HepG2 (cell line): Measurements from ENCODE around the gene CABLES2. TPM values are rescaled to one million over a fixed set of nuclear protein-coding genes. Genes with fewer than 3 reads are reported as not detected.
A peak's percentile ranks its signal among the peaks of the same experiment; 100 is the strongest.

Experiments used
- CBFB ChIP-seq: sonication (generic); formaldehyde crosslinking; IDR thresholded peaks from 2 replicates; pipeline ENCODE4 v1.4.0; 2020; ENCODE audit warnings: missing genetic modification reagents
- CC2D1A ChIP-seq: sonication (generic); formaldehyde crosslinking; IDR thresholded peaks from 2 replicates; pipeline ENCODE4 v1.8.1; 2023; ENCODE audit warnings: mild to moderate bottlenecking, missing genetic modification reagents
- CENPT ChIP-seq: sonication (generic); formaldehyde crosslinking; IDR thresholded peaks from 2 replicates; pipeline ENCODE4 v1.8.0; 2022; ENCODE audit warnings: low read depth, mild to moderate bottlenecking, moderate library complexity, missing genetic modification reagents
- DDIT3 ChIP-seq: sonication (generic); formaldehyde crosslinking; IDR thresholded peaks from 2 replicates; pipeline ENCODE4 v1.4.0; 2020; ENCODE audit warnings: mild to moderate bottlenecking, missing genetic modification reagents
- HES4 ChIP-seq: sonication (generic); formaldehyde crosslinking; IDR thresholded peaks from 2 replicates; pipeline ENCODE4 v1.9.0; 2021; ENCODE audit warnings: mild to moderate bottlenecking, missing genetic modification reagents, borderline replicate concordance
- HMGXB4 ChIP-seq, 2 experiments: sonication (generic) in 1 of 2; formaldehyde crosslinking in 1 of 2; IDR thresholded peaks; 2 replicates each; pipeline versions ENCODE4 v1.4.0 to v1.6.1; 2018 to 2020; ENCODE audit warnings: missing genetic modification reagents in 2 of 2, borderline replicate concordance in 1 of 2, low read depth in 1 of 2, mild to moderate bottlenecking in 1 of 2, missing biosample characterization in 1 of 2
- IKZF4 ChIP-seq: sonication (generic); formaldehyde crosslinking; IDR thresholded peaks from 2 replicates; pipeline ENCODE4 v1.5.1; 2020; ENCODE audit warnings: borderline replicate concordance, mild to moderate bottlenecking, low read depth, missing genetic modification reagents; ENCODE audit errors: not compliant biosample characterization
- KDM3A ChIP-seq: IDR thresholded peaks from 2 replicates; pipeline ENCODE4 v1.6.1; 2018; ENCODE audit warnings: low read depth, missing compliant biosample characterization
- MLLT10 ChIP-seq: sonication (generic); formaldehyde crosslinking; IDR thresholded peaks from 2 replicates; pipeline ENCODE4 v1.4.0; 2020; ENCODE audit warnings: missing genetic modification reagents
- NFAT5 ChIP-seq: sonication (generic); formaldehyde crosslinking; IDR thresholded peaks from 2 replicates; pipeline ENCODE4 v1.4.0; 2020; ENCODE audit warnings: missing genetic modification reagents
- ZBTB37 ChIP-seq: sonication (generic); formaldehyde crosslinking; IDR thresholded peaks from 2 replicates; pipeline ENCODE4 v1.4.0; 2020; ENCODE audit warnings: mild to moderate bottlenecking, missing genetic modification reagents
- ZNF10 ChIP-seq: sonication (generic); formaldehyde crosslinking; IDR thresholded peaks from 2 replicates; pipeline ENCODE4 v1.4.0; 2020; ENCODE audit warnings: mild to moderate bottlenecking, low read depth, missing genetic modification reagents, borderline replicate concordance
- ZNF251 ChIP-seq: sonication (generic); formaldehyde crosslinking; IDR thresholded peaks from 2 replicates; pipeline ENCODE4 v1.9.0; 2021; ENCODE audit warnings: mild to moderate bottlenecking, missing genetic modification reagents
- ZNF296 ChIP-seq: sonication (generic); formaldehyde crosslinking; conservative IDR thresholded peaks from 2 replicates; pipeline ENCODE4 v1.5.0; 2020; ENCODE audit warnings: mild to moderate bottlenecking, missing genetic modification reagents
- ZNF326 ChIP-seq: sonication (generic); formaldehyde crosslinking; IDR thresholded peaks from 2 replicates; pipeline ENCODE4 v1.4.0; 2020; ENCODE audit warnings: missing genetic modification reagents, borderline replicate concordance
- ZNF629 ChIP-seq: sonication (generic); formaldehyde crosslinking; conservative IDR thresholded peaks from 2 replicates; pipeline ENCODE4 v1.5.0; 2020; ENCODE audit warnings: missing genetic modification reagents
- ZNF768 ChIP-seq: sonication (generic); formaldehyde crosslinking; IDR thresholded peaks from 2 replicates; pipeline ENCODE4 v1.4.0; 2020; ENCODE audit warnings: missing genetic modification reagents
- ZSCAN25 ChIP-seq: sonication (generic); formaldehyde crosslinking; IDR thresholded peaks from 2 replicates; pipeline ENCODE4 v1.8.0; 2022; ENCODE audit warnings: mild to moderate bottlenecking, missing genetic modification reagents
- polyA plus RNA-seq, 8 experiments: library from polyadenylated mRNA; depleted of rRNA in 3 of 8; stranded (reverse) in 7 of 8; unstranded in 1 of 8; fragments of >200 nt; fragmentation: Illumina TruSeq in 4 of 8; extraction: Trizol in 4 of 8; gene quantifications; 2 replicates each; pipeline versions ENCODE4 v1.2.1 to v1.2.3, GENCODE V29; 2011 to 2016; ENCODE audit warnings: low read depth in 4 of 8, missing spikeins in 1 of 8, mixed read lengths in 1 of 8; ENCODE audit not compliant: insufficient read depth in 1 of 8
- total RNA-seq, 5 experiments: library from RNA; depleted of rRNA; stranded (reverse); fragments of >200 nt; fragmentation: Illumina TruSeq; extraction: Trizol; gene quantifications; 2 replicates each; pipeline ENCODE4 v1.2.3, GENCODE V29; 2016; ENCODE audit warnings: low read depth in 1 of 5

CABLES2 gene
- total and polyA plus RNA-seq, 2 of the 13 experiments (the other 11 are each of a cell fraction or from before 2014, with no cell fraction given): 5.2 to 9.7 TPM

GRCh38 chr20:62362991-62363919, 43.8 kb downstream of the CABLES2 start (continued):
- no peak for TF ChIP-seq ZNF296
- 0 out of 2 replicates have a peak, but pooled peaks have one; percentile 9 for TF ChIP-seq ZNF768 (CRISPR knock-in tag)
- no peak for TF ChIP-seq CENPT (CRISPR knock-in tag)
- TF ChIP-seq IKZF4 (CRISPR knock-in tag): no peak
- TF ChIP-seq DDIT3 (CRISPR knock-in tag): no peak
- TF ChIP-seq MLLT10 (CRISPR knock-in tag): no peak
- TF ChIP-seq ZNF251 (CRISPR knock-in tag): no peak
- no peak for TF ChIP-seq HES4 (CRISPR knock-in tag)
- TF ChIP-seq ZNF326 (CRISPR knock-in tag): 0 out of 2 replicates have a peak, but pooled peaks have one; percentile 23
- TF ChIP-seq CC2D1A (CRISPR knock-in tag): no peak
- no peak for TF ChIP-seq HMGXB4 (CRISPR knock-in tag; IDR thresholded peaks at IDR 0.05; ENCODE audit: borderline replicate concordance in 1 of 2, low read depth in 1 of 2)
- TF ChIP-seq ZBTB37 (CRISPR knock-in tag): no peak
- no peak for TF ChIP-seq KDM3A (CRISPR knock-in tag)
- no peak for TF ChIP-seq CBFB
- TF ChIP-seq ZSCAN25: peak; percentile 91
- TF ChIP-seq ZNF10 (CRISPR knock-in tag): no peak
- no peak for TF ChIP-seq NFAT5
- TF ChIP-seq ZNF629 (CRISPR knock-in tag): peak; percentile 85
